Measurements from ENCODE around the gene DOCK2. TPM values are rescaled to one million over a fixed set of nuclear protein-coding genes. Genes with fewer than 3 reads are reported as not detected.

DOCK2 gene
- total and polyA plus RNA-seq, 9 of the 15 experiments (the other 6 are each of a cell fraction or from before 2014, with no cell fraction given) = 4.5 to 42.6 (median 20.5) TPM

DNA sequence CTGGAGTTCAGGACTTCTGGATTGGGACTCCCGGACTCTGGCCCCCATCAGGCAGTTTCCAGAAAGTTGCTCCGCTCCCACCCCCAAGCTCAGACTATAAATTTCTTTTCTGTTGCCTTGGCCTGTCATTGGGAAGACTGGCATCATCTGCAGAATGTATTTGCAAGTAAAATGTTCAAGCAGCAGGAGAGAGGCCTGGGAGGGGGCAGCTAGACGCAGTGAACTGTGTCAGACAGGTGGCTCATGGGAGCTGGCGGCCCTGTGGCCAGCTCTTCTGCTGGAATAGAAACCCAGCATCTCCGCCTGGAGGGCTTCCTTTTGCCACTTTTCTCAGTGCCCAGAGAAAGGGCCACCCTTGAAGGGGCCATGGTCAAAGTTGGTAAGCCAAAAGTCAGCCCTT is 327.2 kb downstream of the DOCK2 start (continued):
- TF ChIP-seq ZFP30 (CRISPR knock-in tag; IDR thresholded peaks at IDR 0.05; ENCODE audit: borderline replicate concordance) = no peak
- TF ChIP-seq HSF4 (CRISPR knock-in tag; IDR thresholded peaks at IDR 0.05; ENCODE audit: borderline replicate concordance) = no peak
- no peak for TF ChIP-seq ZNF143 (CRISPR knock-in tag; IDR thresholded peaks at IDR 0.05)
- no peak for TF ChIP-seq KDM2B (CRISPR knock-in tag; IDR thresholded peaks at IDR 0.05)
- TF ChIP-seq CBFA2T2 (conservative IDR thresholded peaks at IDR 0.05) = no peak

GRCh38 chr5:169970339-169970738 is 333.3 kb downstream of the DOCK2 start:
- CTCF ChIA-PET (ENCODE audit: low intra/inter-chr PET ratio) = no interaction called here
- H3K27ac ChIP-seq (ENCODE audit: extremely low read depth, low read depth, low read length) = no peak overlapping the region
- in situ Hi-C loops (cut with MboI) = no loop called here
- ATAC-seq (no peak), FAIRE-seq (no peak), DNase-seq (ENCODE audit: extremely low read depth in 1 of 4, low spot score in 3 of 4) (no peak)
- H3K36me3 ChIP-seq (ENCODE audit: control insufficient read depth, insufficient read depth, low read length) = no peaks in the 10 kb centered on the region
- H3K4me2 ChIP-seq (ENCODE audit: insufficient read depth, low read length) = no peak overlapping the region
- POLR2A ChIA-PET = interaction anchor here (1.2 kb wide), 1 partner anchor 13 kb away, joined by 3 read pairs; no protein-coding TSS in a partner anchor
- intact Hi-C loops (cut with micrococcal nuclease) = no loop called here
- H3K9me1 ChIP-seq (ENCODE audit: control insufficient read depth, insufficient read depth, low read length) = no peaks in the 10 kb centered on the region
- no peak overlapping the region for H3K4me3 ChIP-seq
- H3K79me2 ChIP-seq (ENCODE audit: control insufficient read depth, insufficient read depth, low read length) = no peaks in the 10 kb centered on the region
- H3K4me1 ChIP-seq (replicated peaks in 1 of 2; ENCODE audit: control insufficient read depth in 2 of 2, insufficient read depth in 2 of 2, low read length in 2 of 2) = no peaks in the 10 kb centered on the region
- no peak overlapping the region for H2AFZ ChIP-seq (ENCODE audit: low read depth, low read length)
- no peak overlapping the region for H3K9ac ChIP-seq (ENCODE audit: insufficient read depth in 1 of 2, low read depth in 2 of 2, low read length in 2 of 2)
- H3K27me3 ChIP-seq (ENCODE audit: control insufficient read depth in 2 of 2, insufficient read depth in 2 of 2, low read length in 2 of 2) = peaks cover 0 to 2% of the 10 kb centered on the region in 2 experiments; a peak in 1 of 5 replicates
- H4K20me1 ChIP-seq (replicated peaks; ENCODE audit: control insufficient read depth, insufficient read depth, low read length) = 0 out of 2 replicates have a peak, but pooled peaks cover 3% of the 10 kb centered on the region
- BruUV-seq (replicated peaks) = no TSS peak
- H3K9me3 ChIP-seq (replicated peaks; ENCODE audit: control insufficient read depth, insufficient read depth, low read depth, low read length) = no peaks in the 10 kb centered on the region
- TF ChIP-seq ZBTB40 (IDR thresholded peaks at IDR 0.05) (no peak), ZBTB40 (CRISPR knock-in tag; IDR thresholded peaks at IDR 0.05) (no peak), ZC3H4 (CRISPR knock-in tag; IDR thresholded peaks at IDR 0.05; ENCODE audit: borderline replicate concordance) (no peak), JUND (IDR thresholded peaks at IDR 0.05; ENCODE audit: borderline replicate concordance, low read depth, low read length) (no peak), JUND (tag; IDR thresholded peaks at IDR 0.05; ENCODE audit: borderline replicate concordance, low read depth, low read length) (no peak), ZNF717 (CRISPR knock-in tag; IDR thresholded peaks at IDR 0.05) (no peak)
- TF ChIP-seq, protein P1, sequence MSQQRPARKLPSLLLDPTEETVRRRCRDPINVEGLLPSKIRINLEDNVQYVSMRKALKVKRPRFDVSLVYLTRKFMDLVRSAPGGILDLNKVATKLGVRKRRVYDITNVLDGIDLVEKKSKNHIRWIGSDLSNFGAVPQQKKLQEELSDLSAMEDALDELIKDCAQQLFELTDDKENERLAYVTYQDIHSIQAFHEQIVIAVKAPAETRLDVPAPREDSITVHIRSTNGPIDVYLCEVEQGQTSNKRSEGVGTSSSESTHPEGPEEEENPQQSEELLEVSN (IDR thresholded peaks at IDR 0.05; ENCODE audit: borderline replicate concordance in 1 of 2, extremely low read depth in 1 of 2, insufficient read depth in 1 of 2, insufficient read length in 1 of 2, low read depth in 1 of 2, low read length in 1 of 2, poor library complexity in 1 of 2, severe bottlenecking in 1 of 2) = no peak

All from K562 (cell line).